ENCODE data around the gene SLC12A3.

- TF ChIP-seq, protein P1, sequence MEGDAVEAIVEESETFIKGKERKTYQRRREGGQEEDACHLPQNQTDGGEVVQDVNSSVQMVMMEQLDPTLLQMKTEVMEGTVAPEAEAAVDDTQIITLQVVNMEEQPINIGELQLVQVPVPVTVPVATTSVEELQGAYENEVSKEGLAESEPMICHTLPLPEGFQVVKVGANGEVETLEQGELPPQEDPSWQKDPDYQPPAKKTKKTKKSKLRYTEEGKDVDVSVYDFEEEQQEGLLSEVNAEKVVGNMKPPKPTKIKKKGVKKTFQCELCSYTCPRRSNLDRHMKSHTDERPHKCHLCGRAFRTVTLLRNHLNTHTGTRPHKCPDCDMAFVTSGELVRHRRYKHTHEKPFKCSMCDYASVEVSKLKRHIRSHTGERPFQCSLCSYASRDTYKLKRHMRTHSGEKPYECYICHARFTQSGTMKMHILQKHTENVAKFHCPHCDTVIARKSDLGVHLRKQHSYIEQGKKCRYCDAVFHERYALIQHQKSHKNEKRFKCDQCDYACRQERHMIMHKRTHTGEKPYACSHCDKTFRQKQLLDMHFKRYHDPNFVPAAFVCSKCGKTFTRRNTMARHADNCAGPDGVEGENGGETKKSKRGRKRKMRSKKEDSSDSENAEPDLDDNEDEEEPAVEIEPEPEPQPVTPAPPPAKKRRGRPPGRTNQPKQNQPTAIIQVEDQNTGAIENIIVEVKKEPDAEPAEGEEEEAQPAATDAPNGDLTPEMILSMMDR (IDR thresholded peaks at IDR 0.05; ENCODE audit: insufficient read depth, low read length, poor library complexity, severe bottlenecking): no peak
- no peak for TF ChIP-seq EZH2phosphoT487 (conservative IDR thresholded peaks at IDR 0.05; ENCODE audit: low read length)
Measured at GRCh38 chr16:56903866-56904265, 38.9 kb downstream of the SLC12A3 start.

Measured in SU-DHL-6 (cell line).